GM10248 (cell line): Measurements from ENCODE around the gene CC2D1A.

Experiments
- CTCF ChIA-PET: fragments of 300-600 bp; sonication (Branson Sonifier 250); formaldehyde crosslinking; extraction: SDS; loops from one replicate; lab custom pipeline; 2021; ENCODE audit warnings: antibody characterized with exemption; lab: Yijun Ruan, JAX
- POLR2A ChIA-PET: fragments of 350-650 bp; sonication (Branson Sonifier 250); formaldehyde crosslinking; extraction: SDS; loops from one replicate; lab custom pipeline; 2020; ENCODE audit warnings: antibody characterized with exemption; lab: Yijun Ruan, JAX
- DNase-seq: peaks from one replicate; pipeline ENCODE4 v3.0.0; 2012; ENCODE audit errors: extremely low spot score
- CTCF ChIP-seq: IDR thresholded peaks from 2 replicates; pipeline ENCODE4 v1.5.1; 2012; ENCODE audit warnings: mild to moderate bottlenecking, low read depth; ENCODE audit errors: extremely low read depth, missing control alignments, control extremely low read depth

CC2D1A gene

GRCh38 chr19:13905634-13906520 lies at the start of gene CC2D1A, which contains the start of gene BRME1:
TSS of gene CC2D1A (plus strand) at chr19:13906201. CDS start at chr19:13906442, 241 bp downstream.
TSS of gene BRME1 (minus strand) at chr19:13906117. CDS start at chr19:13904892, 1,225 bp downstream.
- no peak for TF ChIP-seq CTCF
- DNase-seq: peak; percentile 99
- ChIA-PET CTCF (interaction anchor here (1.3 to 2.2 kb wide), 4 partner anchors 10 to 231 kb away, joined by 4 to 7 read pairs (median 6); partner anchors contain the start of gene ASF1B), POLR2A (interaction anchor here (0.5 to 1.4 kb wide), 2 partner anchors 173 to 231 kb away, joined by 3 to 8 read pairs; no protein-coding TSS in a partner anchor)

GRCh38 chr19:13856497-13856896 lies 49.5 kb upstream of the CC2D1A start:
- TF ChIP-seq CTCF: no peak
- CTCF ChIA-PET: interaction anchor here (1.3 kb wide), 1 partner anchor 13 kb away, joined by 4 read pairs; no protein-coding TSS in a partner anchor
- POLR2A ChIA-PET: interaction anchor here (0.6 kb wide), 1 partner anchor 106 kb away, joined by 3 read pairs; no protein-coding TSS in a partner anchor
- DNase-seq: no peak

GRCh38 chr19:13859361-13859880 lies 46.6 kb upstream of the CC2D1A start:
- ChIA-PET POLR2A (interaction anchor here (1.1 to 4.4 kb wide), 2 partner anchors 19 to 63 kb away, joined by 3 to 37 read pairs; no protein-coding TSS in a partner anchor), CTCF (interaction anchor here (1.2 to 1.8 kb wide), 5 partner anchors 10 to 218 kb away, joined by 3 to 7 read pairs (median 3); no protein-coding TSS in a partner anchor)
- DNase-seq: no peak
- no peak for TF ChIP-seq CTCF

- POLR2A ChIA-PET: interaction anchor here (0.6 to 4.4 kb wide), 7 partner anchors 14 to 113 kb away, joined by 3 to 37 read pairs (median 4); a partner anchor contains a TSS
- TF ChIP-seq CTCF: no peak
- DNase-seq: no peak
- CTCF ChIA-PET: interaction anchor here (1.0 to 4.4 kb wide), 18 partner anchors 11 to 598 kb away, joined by 3 to 90 read pairs (median 7); partner anchors contain the start of genes ASF1B and ZSWIM4
These were observed 45.2 kb upstream of the CC2D1A start for GRCh38 chr19:13860679-13861391.

GRCh38 chr19:13861392-13861713 lies 44.6 kb upstream of the CC2D1A start:
- peak; percentile 60 for DNase-seq
- TF ChIP-seq CTCF: no peak
- POLR2A ChIA-PET: interaction anchor here (0.6 to 4.4 kb wide), 7 partner anchors 15 to 114 kb away, joined by 3 to 37 read pairs (median 4); a partner anchor contains a TSS
- CTCF ChIA-PET: interaction anchor here (1.0 to 4.4 kb wide), 19 partner anchors 11 to 599 kb away, joined by 3 to 90 read pairs (median 7); partner anchors contain the start of genes ASF1B and ZSWIM4
